ENCODE results near the gene IL6ST. TPM values are rescaled to one million over a fixed set of nuclear protein-coding genes. Genes with fewer than 3 reads are reported as not detected.
"Not testable (repeated sequence)": the region's sequence is repeated elsewhere in the genome, so short reads cannot be mapped to it uniquely, and the experiment has no call there.

IL6ST gene
- total RNA-seq, 1 donor from 2014 or later = 67.2 TPM

DNA sequence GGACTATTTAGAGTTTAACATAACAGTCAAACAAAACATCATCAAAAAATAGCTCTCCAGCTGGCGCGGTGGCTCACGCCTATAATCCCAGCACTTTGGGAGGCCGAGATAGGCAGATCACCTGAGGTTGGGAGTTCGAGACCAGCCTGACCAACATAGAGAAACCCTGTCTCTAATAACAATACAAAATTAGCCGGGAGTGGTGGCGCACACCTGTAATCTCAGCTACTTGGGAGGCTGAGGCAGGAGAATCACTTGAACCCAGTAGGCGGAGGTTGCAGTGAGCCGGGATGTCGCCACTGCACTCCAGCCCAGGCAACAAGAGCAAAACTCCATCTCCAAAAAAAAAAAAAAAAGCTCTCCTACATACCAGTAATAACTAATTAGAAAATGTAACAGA, 6.3 kb downstream of the IL6ST start:
- H3K27me3 Mint-ChIP-seq (ENCODE audit: low read depth); H3K4me3 Mint-ChIP-seq (ENCODE audit: low read depth); DNase-seq (ENCODE audit: low spot score); H3K27ac Mint-ChIP-seq; H3K9me3 Mint-ChIP-seq; intact Hi-C loops (cut with micrococcal nuclease): not testable (repeated sequence)
- peaks cover 84% of the 10 kb centered on the region for H3K36me3 Mint-ChIP-seq (ENCODE audit: low read depth)
- peaks cover 70% of the 10 kb centered on the region for H3K4me1 Mint-ChIP-seq (ENCODE audit: low read depth)

DNA sequence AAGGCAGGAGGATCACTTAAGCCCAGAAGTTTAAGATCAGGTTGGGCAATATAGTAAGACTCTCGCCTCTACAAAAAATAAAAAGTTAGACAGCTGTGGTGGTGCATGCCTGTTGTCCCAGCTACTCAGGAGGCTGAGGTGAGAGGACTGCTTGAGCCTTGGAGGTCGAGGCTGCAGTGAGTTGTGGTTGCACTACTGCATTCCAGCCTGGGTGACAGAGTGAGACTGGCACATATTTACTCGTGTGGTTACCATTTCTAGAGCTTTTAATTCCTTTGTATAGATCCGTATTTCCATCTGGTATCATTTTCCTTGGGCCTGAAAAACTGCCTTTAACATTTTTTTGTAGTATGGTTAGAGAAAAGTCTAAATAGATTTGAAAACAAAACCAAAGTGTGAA, 7.8 kb downstream of the IL6ST start:
- DNase-seq (ENCODE audit: low spot score) = no peak
- Mint-ChIP-seq H3K4me3 (ENCODE audit: low read depth) (no peak overlapping the region), H3K27ac (no peak overlapping the region), H3K4me1 (ENCODE audit: low read depth) (peaks cover 73% of the 10 kb centered on the region), H3K27me3 (ENCODE audit: low read depth) (no peaks in the 10 kb centered on the region), H3K36me3 (ENCODE audit: low read depth) (peaks cover 83% of the 10 kb centered on the region), H3K9me3 (peaks cover 4% of the 10 kb centered on the region)
- intact Hi-C loops (cut with micrococcal nuclease) = loop anchor here (1.0 kb wide), 1 partner anchor 9 kb away; no protein-coding TSS in a partner anchor

DNA sequence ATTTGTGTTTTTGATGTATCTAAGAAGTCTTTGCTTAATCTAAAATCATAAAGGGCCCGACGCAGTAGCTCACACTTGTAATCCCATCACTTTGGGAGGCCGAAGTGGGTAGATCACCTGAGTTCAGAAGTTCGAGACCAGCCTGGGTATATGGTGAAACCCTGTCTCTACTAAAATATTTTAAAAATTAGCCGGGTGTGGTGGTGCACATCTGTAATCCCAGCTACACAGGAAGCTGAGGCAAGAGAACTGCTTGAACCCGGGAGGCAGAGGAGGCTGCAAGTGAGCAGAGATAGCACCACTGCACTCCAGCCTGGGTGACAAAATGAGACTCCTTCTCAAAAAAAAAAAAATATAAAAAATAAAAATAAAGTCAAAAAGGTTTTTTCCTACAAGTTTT, 9.6 kb downstream of the IL6ST start:
- DNase-seq (ENCODE audit: low spot score) = no peak
- Mint-ChIP-seq H3K36me3 (ENCODE audit: low read depth) (peaks cover 75% of the 10 kb centered on the region), H3K9me3 (no peaks in the 10 kb centered on the region), H3K4me1 (ENCODE audit: low read depth) (peaks cover 62% of the 10 kb centered on the region), H3K27me3 (ENCODE audit: low read depth) (no peaks in the 10 kb centered on the region), H3K27ac (no peak overlapping the region), H3K4me3 (ENCODE audit: low read depth) (no peak overlapping the region)
- intact Hi-C loops (cut with micrococcal nuclease) = no loop called here

DNA sequence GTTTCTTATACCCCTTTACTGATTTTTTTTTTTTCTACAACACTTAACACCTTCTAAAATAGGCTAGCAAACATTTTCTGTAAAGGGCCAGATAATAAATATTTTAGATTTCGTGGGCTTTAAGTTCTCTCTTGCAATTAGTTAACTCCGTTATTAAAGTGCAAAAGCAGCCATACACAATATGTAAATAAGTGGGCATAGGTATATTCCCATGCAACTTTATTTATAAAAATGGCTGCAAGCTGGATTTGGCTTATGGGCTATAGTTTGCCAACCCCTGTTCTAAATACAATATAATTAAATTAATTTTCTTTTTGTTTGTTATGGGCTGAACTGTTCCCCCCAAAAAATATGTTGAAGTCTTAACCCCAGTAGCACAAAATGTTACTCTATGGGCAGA, 10.8 kb downstream of the IL6ST start:
- H3K36me3 Mint-ChIP-seq (ENCODE audit: low read depth) = peaks cover 69% of the 10 kb centered on the region
- intact Hi-C loops (cut with micrococcal nuclease) = no loop called here

DNA sequence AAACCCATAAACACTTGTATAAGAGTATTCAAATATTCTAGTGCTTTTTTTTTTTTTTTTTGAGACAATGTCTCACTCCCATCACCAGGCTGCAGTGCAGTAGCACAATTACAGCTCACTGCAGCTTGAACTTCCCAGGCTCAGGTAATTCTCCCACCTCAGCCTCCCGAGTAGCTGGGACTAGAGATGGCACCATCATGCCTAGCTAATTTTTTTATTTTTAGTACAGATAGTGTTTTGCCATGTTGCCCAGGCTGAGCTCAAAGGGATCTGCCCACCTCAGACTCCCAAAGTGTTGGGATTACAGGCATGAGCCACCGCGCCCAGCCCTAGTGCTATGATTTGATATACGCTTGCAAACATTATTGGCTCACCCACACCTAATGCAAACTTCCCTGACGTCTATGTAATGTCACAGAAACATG, 11.8 kb downstream of the IL6ST start:
- Mint-ChIP-seq H3K27me3 (ENCODE audit: low read depth) (no peaks in the 10 kb centered on the region), H3K36me3 (ENCODE audit: low read depth) (peaks cover 63% of the 10 kb centered on the region), H3K4me3 (ENCODE audit: low read depth) (peak overlapping the region; percentile 5), H3K4me1 (ENCODE audit: low read depth) (peaks cover 67% of the 10 kb centered on the region), H3K9me3 (no peaks in the 10 kb centered on the region), H3K27ac (no peak overlapping the region)
- intact Hi-C loops (cut with micrococcal nuclease) = no loop called here
- no peak for DNase-seq (ENCODE audit: low spot score)

More for the DNA sequence above, 10.8 kb downstream of the IL6ST start:
- H3K27me3 Mint-ChIP-seq (ENCODE audit: low read depth) = no peaks in the 10 kb centered on the region
- H3K4me1 Mint-ChIP-seq (ENCODE audit: low read depth) = peaks cover 58% of the 10 kb centered on the region
- H3K27ac Mint-ChIP-seq = no peak overlapping the region
- H3K4me3 Mint-ChIP-seq (ENCODE audit: low read depth) = peak overlapping the region; percentile 30
- H3K9me3 Mint-ChIP-seq = no peaks in the 10 kb centered on the region
- no peak for DNase-seq (ENCODE audit: low spot score)

DNA sequence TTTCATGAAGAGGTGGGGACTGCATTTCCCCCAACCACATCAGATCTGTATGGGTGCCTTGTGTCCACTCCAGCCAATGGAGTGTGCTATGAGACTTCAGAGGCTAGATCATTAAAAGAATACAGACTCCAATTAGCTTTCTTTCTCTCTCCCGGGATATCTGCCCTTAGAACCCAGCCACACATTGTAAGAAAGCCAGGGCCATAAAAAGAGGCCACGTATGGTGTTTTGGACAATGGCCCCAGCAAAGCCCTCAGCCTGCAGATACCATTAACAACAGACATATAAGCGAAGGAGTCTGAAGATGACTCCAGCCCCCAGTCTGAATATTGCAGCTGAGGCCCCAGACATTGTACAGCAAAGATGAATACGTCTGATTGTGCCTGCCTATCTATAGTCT, 21.5 kb downstream of the IL6ST start:
- H3K36me3 Mint-ChIP-seq (ENCODE audit: low read depth) = peaks cover 63% of the 10 kb centered on the region
- DNase-seq (ENCODE audit: low spot score) = no peak

DNA sequence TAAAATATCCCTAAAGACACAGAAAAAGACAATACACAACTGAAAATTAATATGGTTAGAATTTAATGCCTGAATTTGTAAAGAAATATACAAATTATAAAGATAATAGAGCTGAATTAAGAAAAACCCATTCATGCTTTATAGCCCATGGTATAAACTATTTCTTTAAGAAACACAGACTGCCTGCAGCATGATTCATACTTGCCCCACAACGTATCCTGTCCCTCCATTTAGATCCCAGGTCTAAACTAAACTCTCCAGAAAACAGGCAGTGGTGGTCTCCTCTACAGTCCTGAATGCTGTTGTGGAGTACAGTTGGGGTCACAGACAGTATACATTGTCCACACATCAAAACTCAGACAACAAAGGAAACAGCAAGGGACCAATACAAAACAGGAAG, 24.8 kb downstream of the IL6ST start:
- H3K9me3 Mint-ChIP-seq = no peaks in the 10 kb centered on the region
- peaks cover 70% of the 10 kb centered on the region for H3K36me3 Mint-ChIP-seq (ENCODE audit: low read depth)
- intact Hi-C loops (cut with micrococcal nuclease) = no loop called here
- DNase-seq (ENCODE audit: low spot score) = no peak
- peaks cover 27% of the 10 kb centered on the region for H3K4me1 Mint-ChIP-seq (ENCODE audit: low read depth)
- peak overlapping the region; percentile 68 for H3K27ac Mint-ChIP-seq
- H3K4me3 Mint-ChIP-seq (ENCODE audit: low read depth) = no peak overlapping the region
- H3K27me3 Mint-ChIP-seq (ENCODE audit: low read depth) = no peaks in the 10 kb centered on the region

More for the DNA sequence above, 21.5 kb downstream of the IL6ST start:
- intact Hi-C loops (cut with micrococcal nuclease) = no loop called here
- Mint-ChIP-seq H3K27me3 (ENCODE audit: low read depth) (no peaks in the 10 kb centered on the region), H3K4me3 (ENCODE audit: low read depth) (no peak overlapping the region), H3K4me1 (ENCODE audit: low read depth) (peaks cover 41% of the 10 kb centered on the region), H3K9me3 (no peaks in the 10 kb centered on the region), H3K27ac (no peak overlapping the region)

DNA sequence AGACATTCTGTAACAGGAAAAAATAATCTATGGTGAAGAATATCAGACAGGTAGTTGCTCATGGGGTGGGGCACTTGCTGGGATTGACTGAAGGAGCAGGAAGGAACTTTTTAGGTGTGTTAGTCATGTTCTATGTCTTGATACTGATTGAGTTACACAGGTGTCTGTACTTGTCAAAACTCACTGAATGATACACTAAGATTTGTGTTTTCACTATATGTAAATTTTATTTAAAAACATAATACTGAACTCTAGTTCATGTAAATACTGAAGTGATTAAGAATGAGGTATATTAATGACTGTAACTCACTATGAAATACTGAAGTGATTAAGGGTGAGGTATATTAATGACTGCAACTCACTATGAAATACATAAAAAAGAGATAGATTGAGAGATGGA, 28.5 kb downstream of the IL6ST start:
- Mint-ChIP-seq H3K4me1 (ENCODE audit: low read depth) (peaks cover 23% of the 10 kb centered on the region), H3K9me3 (no peaks in the 10 kb centered on the region), H3K27me3 (ENCODE audit: low read depth) (no peaks in the 10 kb centered on the region), H3K36me3 (ENCODE audit: low read depth) (peaks cover 69% of the 10 kb centered on the region), H3K27ac (no peak overlapping the region), H3K4me3 (ENCODE audit: low read depth) (no peak overlapping the region)
- no peak for DNase-seq (ENCODE audit: low spot score)
- intact Hi-C loops (cut with micrococcal nuclease) = no loop called here

DNA sequence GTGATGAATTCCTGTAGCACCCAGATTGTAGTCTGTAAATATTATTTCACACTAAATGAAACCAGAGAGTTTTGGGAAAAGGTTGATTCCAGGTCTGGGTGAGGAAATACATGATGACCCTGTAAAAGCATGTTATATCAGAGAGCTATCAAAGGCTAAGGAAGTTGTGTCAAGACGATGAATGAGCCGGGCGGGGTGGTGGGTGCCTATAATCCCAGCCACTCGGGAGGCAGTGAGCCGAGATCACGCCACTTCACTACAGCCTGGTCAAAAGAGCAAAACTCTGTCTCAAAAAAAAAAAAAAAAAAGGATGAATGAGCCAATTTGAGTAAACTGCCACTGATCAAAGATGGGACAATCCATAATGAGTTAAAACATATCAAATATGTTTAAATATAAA, 29.2 kb downstream of the IL6ST start:
- intact Hi-C loops (cut with micrococcal nuclease) = no loop called here
- H3K9me3 Mint-ChIP-seq = no peaks in the 10 kb centered on the region
- no peak for DNase-seq (ENCODE audit: low spot score)
- H3K27me3 Mint-ChIP-seq (ENCODE audit: low read depth) = no peaks in the 10 kb centered on the region
- H3K36me3 Mint-ChIP-seq (ENCODE audit: low read depth) = peaks cover 70% of the 10 kb centered on the region
- peaks cover 17% of the 10 kb centered on the region for H3K4me1 Mint-ChIP-seq (ENCODE audit: low read depth)
- H3K4me3 Mint-ChIP-seq (ENCODE audit: low read depth) = no peak overlapping the region
- H3K27ac Mint-ChIP-seq = no peak overlapping the region

DNA sequence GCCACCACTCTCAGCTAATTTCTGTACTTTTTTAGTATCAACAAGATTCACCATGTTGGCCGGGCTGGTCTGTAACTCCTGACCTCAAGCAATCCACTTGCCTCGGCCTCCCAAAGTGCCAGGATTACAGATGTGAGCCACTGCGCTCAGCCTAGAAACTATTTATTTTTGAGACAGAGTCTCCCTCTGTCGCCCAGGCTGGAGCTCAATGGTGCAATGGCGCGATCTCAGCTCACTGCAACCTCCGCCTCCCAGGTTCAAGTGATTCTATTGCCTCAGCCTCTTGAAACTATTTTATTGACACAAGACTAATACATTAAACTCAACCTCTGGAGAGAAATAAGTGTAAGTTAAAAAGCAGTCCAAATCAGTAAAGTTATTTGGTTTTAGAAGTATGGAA, 34.0 kb downstream of the IL6ST start:
- H3K4me1 Mint-ChIP-seq (ENCODE audit: low read depth) = peaks cover 10% of the 10 kb centered on the region
- no peak for DNase-seq (ENCODE audit: low spot score)
- no peak overlapping the region for H3K27ac Mint-ChIP-seq
- intact Hi-C loops (cut with micrococcal nuclease) = no loop called here
- no peaks in the 10 kb centered on the region for H3K27me3 Mint-ChIP-seq (ENCODE audit: low read depth)
- no peaks in the 10 kb centered on the region for H3K9me3 Mint-ChIP-seq
- peaks cover 65% of the 10 kb centered on the region for H3K36me3 Mint-ChIP-seq (ENCODE audit: low read depth)
- no peak overlapping the region for H3K4me3 Mint-ChIP-seq (ENCODE audit: low read depth)

DNA sequence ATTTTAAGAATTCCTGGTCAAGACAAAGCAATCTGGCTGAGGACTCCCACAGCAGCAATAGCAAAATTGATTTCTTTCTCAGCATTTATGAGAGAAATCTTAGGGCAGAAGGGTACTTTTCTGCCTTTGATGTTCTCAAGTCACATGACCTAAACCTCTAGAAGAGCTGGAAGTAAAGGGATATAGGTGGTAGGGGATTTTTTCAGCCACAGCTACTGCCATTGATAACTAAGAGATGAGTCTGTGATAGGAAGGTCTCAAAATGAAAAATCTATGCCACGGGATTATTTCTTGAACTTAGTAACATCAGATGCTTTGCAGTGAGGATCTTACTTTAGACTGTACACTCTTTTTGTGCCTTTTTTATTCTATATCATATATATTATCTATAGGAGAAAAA, 35.6 kb downstream of the IL6ST start:
- intact Hi-C loops (cut with micrococcal nuclease) = no loop called here

DNA sequence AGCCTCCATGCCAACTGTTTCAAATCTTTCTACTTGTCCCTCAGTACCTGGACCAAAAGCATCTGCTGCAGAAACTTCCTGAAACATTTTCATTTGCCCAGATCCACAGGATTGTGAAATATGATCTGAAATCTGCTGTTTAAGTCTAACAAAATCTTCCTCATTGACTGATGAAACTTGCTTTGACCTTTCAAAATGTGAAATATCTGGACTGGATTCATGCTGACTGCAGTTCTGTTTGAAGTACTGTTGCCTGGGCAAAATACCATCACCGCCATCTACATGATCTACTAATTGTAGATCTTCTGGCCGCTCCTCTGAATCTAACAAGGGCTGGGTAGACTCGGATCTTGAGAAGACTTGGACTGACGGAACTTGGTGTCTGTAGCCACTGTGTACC, 53.6 kb downstream of the IL6ST start:
- H3K4me3 Mint-ChIP-seq (ENCODE audit: low read depth); intact Hi-C loops (cut with micrococcal nuclease); H3K27me3 Mint-ChIP-seq (ENCODE audit: low read depth); H3K9me3 Mint-ChIP-seq; H3K27ac Mint-ChIP-seq; DNase-seq (ENCODE audit: low spot score); H3K4me1 Mint-ChIP-seq (ENCODE audit: low read depth): not testable (repeated sequence)
- peaks cover 82% of the 10 kb centered on the region for H3K36me3 Mint-ChIP-seq (ENCODE audit: low read depth)

More for the DNA sequence above, 35.6 kb downstream of the IL6ST start:
- Mint-ChIP-seq H3K27me3 (ENCODE audit: low read depth) (no peaks in the 10 kb centered on the region), H3K36me3 (ENCODE audit: low read depth) (peaks cover 71% of the 10 kb centered on the region), H3K9me3 (no peaks in the 10 kb centered on the region), H3K4me1 (ENCODE audit: low read depth) (peaks cover 8% of the 10 kb centered on the region), H3K4me3 (ENCODE audit: low read depth) (no peak overlapping the region), H3K27ac (peak overlapping the region; percentile 47)
- DNase-seq (ENCODE audit: low spot score) = no peak

DNA sequence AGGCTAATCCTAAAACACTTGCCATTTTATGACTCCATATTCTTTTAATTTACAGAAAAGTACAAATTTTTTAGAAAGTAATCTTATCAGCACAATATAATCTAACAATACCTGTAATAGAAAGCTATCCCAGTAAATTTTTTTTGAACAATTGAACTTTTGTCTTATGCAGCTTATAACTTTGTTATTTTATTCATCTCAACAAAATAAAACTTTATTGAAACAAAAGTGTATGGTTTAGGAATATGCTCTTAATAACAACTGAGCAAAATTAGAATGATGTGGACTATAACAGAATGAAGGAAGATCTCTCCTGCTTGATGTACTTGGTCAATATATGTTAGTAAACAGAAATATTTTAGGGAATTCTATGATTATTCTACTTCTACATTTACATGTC, 57.2 kb downstream of the IL6ST start:
- H3K27me3 Mint-ChIP-seq (ENCODE audit: low read depth); H3K27ac Mint-ChIP-seq; H3K9me3 Mint-ChIP-seq: not testable (repeated sequence)

DNA sequence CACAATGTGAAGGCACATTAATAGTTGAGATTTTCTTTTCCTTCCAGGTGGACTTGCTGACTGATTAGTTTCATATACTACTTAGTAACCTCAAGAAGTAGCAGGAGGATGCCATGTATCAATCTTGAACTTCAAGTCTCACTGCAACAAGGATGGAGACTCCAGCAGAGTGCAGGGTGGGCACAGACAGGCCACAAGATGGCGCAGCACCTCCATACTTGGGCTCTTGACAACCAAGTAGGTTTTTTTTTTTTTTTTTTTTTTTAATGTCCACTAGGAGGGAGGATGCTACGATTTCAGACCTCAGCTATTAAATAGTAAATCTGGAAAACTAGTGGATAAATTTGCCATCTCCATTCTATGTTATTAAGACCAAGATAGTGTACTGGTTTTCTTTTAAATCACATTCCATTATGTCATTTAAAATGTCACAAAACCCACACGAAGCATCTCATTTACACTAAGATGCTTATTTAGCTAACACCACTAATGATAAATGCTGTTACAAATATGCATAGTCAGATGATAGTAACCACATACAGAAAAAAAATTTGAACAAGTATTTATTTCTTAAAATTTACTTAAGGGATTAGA, 58.6 kb downstream of the IL6ST start:
- DNase-seq (ENCODE audit: low spot score) = peak; percentile 67
- H3K9me3 Mint-ChIP-seq = no peaks in the 10 kb centered on the region
- peaks cover 51% of the 10 kb centered on the region for H3K36me3 Mint-ChIP-seq (ENCODE audit: low read depth)
- H3K4me3 Mint-ChIP-seq (ENCODE audit: low read depth) = no peak overlapping the region
- peaks cover 6% of the 10 kb centered on the region for H3K4me1 Mint-ChIP-seq (ENCODE audit: low read depth)
- H3K27me3 Mint-ChIP-seq (ENCODE audit: low read depth) = no peaks in the 10 kb centered on the region
- no peak overlapping the region for H3K27ac Mint-ChIP-seq
- intact Hi-C loops (cut with micrococcal nuclease) = loop anchor here (1.0 kb wide), 2 partner anchors 265 to 333 kb away; no protein-coding TSS in a partner anchor

More for the DNA sequence above, 57.2 kb downstream of the IL6ST start:
- H3K36me3 Mint-ChIP-seq (ENCODE audit: low read depth) = peaks cover 63% of the 10 kb centered on the region
- H3K4me3 Mint-ChIP-seq (ENCODE audit: low read depth); intact Hi-C loops (cut with micrococcal nuclease); H3K4me1 Mint-ChIP-seq (ENCODE audit: low read depth); DNase-seq (ENCODE audit: low spot score): not testable (repeated sequence)

All from activated T-helper 2 cell treated with anti-CD3 and anti-CD28 coated beads, Interferon-gamma antibody, Interleukin-2, Interleukin-4, amounts not matched to agents 10 μg/mL and 5 μg/mL and 100 μg/mL, durations not matched to agents 14 hours and 24 hours and 36 hours (primary cell).